Measurements from ENCODE around the gene KIFC3.
"Not testable (repeated sequence)": the region's sequence is repeated elsewhere in the genome, so short reads cannot be mapped to it uniquely, and the experiment has no call there.

Gene KIFC3

GRCh38 chr16:57722651-57723050, 79.6 kb downstream of the KIFC3 start:
- DNase-seq (ENCODE audit: low read depth in 3 of 3): no peak

- no peak for DNase-seq (ENCODE audit: low read depth in 3 of 3)
Measured at GRCh38 chr16:57722210-57722499, 80.1 kb downstream of the KIFC3 start.

DNA sequence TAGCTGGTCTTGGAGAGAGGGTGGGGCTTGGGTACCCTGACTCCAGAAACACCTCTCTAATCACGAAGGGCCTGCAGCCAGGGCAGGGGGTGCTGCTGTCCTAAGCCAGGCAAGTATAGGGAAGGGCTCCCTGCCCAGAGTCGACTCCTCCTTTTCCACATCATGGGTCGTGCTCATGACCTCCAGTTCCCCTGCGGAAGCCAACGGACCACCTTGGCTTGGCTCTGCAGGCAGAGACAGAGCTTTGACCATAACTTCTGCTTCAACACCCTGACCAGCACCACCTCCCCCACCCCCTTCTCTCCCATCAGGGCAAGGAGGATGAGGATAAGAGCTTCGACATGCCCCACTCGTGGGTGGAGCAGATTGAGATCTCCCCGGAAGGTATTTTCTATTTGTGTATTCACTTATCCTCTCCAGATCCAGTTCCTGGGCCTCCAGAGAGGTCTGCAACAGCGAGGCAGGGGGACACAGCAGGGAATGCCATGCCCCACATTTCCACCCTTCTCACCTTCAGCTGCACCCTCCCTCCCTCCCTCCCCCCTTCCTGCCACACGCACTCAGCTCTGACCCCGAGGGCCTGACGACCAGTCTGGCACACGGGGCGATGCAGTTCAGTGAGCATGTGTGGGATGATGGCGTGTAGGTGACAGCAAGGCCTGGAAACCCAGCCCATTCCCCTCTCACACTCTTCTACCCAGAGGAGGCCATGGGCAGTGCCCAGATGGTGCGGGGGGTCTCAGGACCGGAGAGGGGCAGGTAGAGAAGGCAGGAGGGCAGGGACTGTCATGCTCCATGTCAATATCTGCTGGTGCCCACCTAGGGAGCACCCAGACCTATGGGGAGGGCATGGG, 80.7 kb downstream of the KIFC3 start:
- no peak for DNase-seq (ENCODE audit: low read depth in 3 of 3)

DNA sequence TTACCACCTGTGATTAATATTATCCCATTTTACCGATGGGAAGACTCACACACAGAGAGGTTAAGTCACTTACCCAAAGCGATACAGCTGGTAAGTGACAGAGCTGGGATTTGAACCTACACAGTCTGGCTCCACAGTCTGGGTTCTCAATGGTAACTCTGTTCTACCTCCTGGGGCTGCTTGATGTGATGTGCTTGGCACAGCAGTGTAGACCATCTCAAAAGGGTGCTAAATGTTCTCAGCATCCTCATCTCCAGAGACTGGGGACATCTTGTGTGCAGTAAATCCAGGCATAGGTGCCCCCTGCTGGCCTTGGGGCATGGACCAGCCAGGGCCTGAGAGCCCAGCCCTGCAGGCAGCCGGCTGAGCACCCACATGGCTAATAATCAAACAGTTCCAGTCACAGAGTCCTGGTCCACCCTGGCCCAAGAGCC, 82.1 kb downstream of the KIFC3 start:
- DNase-seq (ENCODE audit: low read depth in 3 of 3): peak in 1 of 3 donors; percentile 28

- no peak for DNase-seq (ENCODE audit: low read depth in 3 of 3)
Measured at GRCh38 chr16:57714047-57714446, 88.2 kb downstream of the KIFC3 start.

GRCh38 chr16:57713596-57713995, 88.7 kb downstream of the KIFC3 start:
- DNase-seq (ENCODE audit: low read depth in 3 of 3): no peak

GRCh38 chr16:57712569-57712968, 89.7 kb downstream of the KIFC3 start:
- not testable (repeated sequence) for DNase-seq (ENCODE audit: low read depth in 3 of 3)

GRCh38 chr16:57711993-57712392, 90.3 kb downstream of the KIFC3 start:
- no peak for DNase-seq (ENCODE audit: low read depth in 3 of 3)

GRCh38 chr16:57711346-57711745, 90.9 kb downstream of the KIFC3 start:
- no peak for DNase-seq (ENCODE audit: low read depth in 3 of 3)

DNA sequence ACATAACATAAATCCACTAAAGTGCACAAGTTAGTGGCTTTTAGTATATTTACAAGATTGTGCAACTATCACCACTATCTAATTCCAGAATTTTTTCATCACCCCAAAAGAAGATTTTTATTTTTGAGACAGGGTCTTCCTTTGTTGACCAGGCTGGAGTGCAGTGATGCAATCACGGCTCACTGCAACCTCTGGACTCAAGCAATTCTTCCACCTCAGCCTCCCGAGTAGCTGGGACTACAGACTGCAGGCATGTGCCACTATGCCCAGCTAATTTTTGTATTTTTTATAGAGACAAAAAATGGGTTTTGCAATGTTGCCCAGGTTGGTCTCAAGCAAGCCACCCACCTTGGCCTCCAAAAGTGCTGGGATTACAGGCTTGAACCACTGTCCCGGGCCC, 92.6 kb downstream of the KIFC3 start:
- no peak for DNase-seq (ENCODE audit: low read depth in 3 of 3)

Measured in stimulated activated CD4-positive, alpha-beta T cell treated with anti-CD3 and anti-CD28 coated beads, TNF-alpha, amount 100 ng/mL, for 48 hours (primary cell).